GM12878 (cell line): ENCODE measurements around the gene NIBAN1.

Experiments
- CHD2 ChIP-seq: IDR thresholded peaks from 2 replicates; pipeline ENCODE4 v1.6.1; 2011; ENCODE audit warnings: low read depth, low read length, improper control_type of control experiment, borderline replicate concordance
- PBX3 ChIP-seq: IDR thresholded peaks from 2 replicates; pipeline ENCODE4 v1.6.1; 2011; ENCODE audit warnings: mild to moderate bottlenecking, low read depth, low read length, moderate library complexity; ENCODE audit not compliant: insufficient replicate concordance
- USF2 ChIP-seq: IDR thresholded peaks from 2 replicates; pipeline ENCODE4 v1.6.1; 2011; ENCODE audit warnings: low read depth, low read length, improper control_type of control experiment, borderline replicate concordance

- TF ChIP-seq CHD2 (no peak), PBX3 (no peak), USF2 (no peak)
Observed at GRCh38 chr1:184974056-184974836, at the start of gene NIBAN1.
